ENCODE results near the gene LRRC1. TPM values are rescaled to one million over a fixed set of nuclear protein-coding genes. Genes with fewer than 3 reads are reported as not detected.
"Not testable (repeated sequence)": the region's sequence is repeated elsewhere in the genome, so short reads cannot be mapped to it uniquely, and the experiment has no call there.

LRRC1 gene
- polyA plus RNA-seq, 1 donor (not counting 4 experiments of a cell fraction or from before 2014, with no cell fraction given) = 19.7 TPM

GRCh38 chr6:53805725-53806124, 10.9 kb downstream of the LRRC1 start:
- dilution Hi-C loops (cut with MboI; ENCODE audit: extremely low pct_ligation_motif_present, low sequenced_read_pairs) = no loop called here
- FAIRE-seq = peak; percentile 36
- Histone ChIP-seq H3K9me3 (ENCODE audit: control insufficient read depth, low read depth, low read length) (no peaks in the 10 kb centered on the region), H3K79me2 (ENCODE audit: control insufficient read depth, insufficient read depth, low read length) (peaks cover 81% of the 10 kb centered on the region), H3K27me3 (ENCODE audit: control insufficient read depth, extremely low read depth, insufficient read depth, low read length) (no peaks in the 10 kb centered on the region), H3K36me3 (ENCODE audit: control insufficient read depth in 2 of 2, extremely low read depth in 1 of 2, insufficient read depth in 2 of 2, low read length in 2 of 2) (no peaks in the 10 kb centered on the region), H3K4me2 (ENCODE audit: control insufficient read depth, extremely low read depth, insufficient read depth, low read depth, low read length) (no peak overlapping the region), H3K27ac (ENCODE audit: control insufficient read depth, insufficient read depth, low read length) (no peak overlapping the region), H3K4me3 (ENCODE audit: control insufficient read depth in 2 of 3, extremely low read depth in 1 of 3, insufficient read depth in 2 of 3, low read depth in 1 of 3, low read length in 3 of 3) (no peak overlapping the region), H3K9ac (ENCODE audit: control insufficient read depth, extremely low read depth, insufficient read depth, low read length) (no peak overlapping the region), H2AFZ (ENCODE audit: control insufficient read depth, low read length) (no peak overlapping the region), H3K4me1 (ENCODE audit: control insufficient read depth, extremely low read depth, insufficient read depth, low read length) (peaks cover 31% of the 10 kb centered on the region), H3K9me1 (ENCODE audit: control insufficient read depth, extremely low read depth, insufficient read depth, low read length) (peaks cover 4% of the 10 kb centered on the region), H4K20me1 (ENCODE audit: control insufficient read depth, extremely low read depth, insufficient read depth, low read length) (no peaks in the 10 kb centered on the region)
- no peak for DNase-seq (ENCODE audit: low read depth, low spot score)
- TF ChIP-seq CTCF (optimal IDR thresholded peaks at IDR 0.05 in 1 of 3, IDR thresholded peaks at IDR 0.05 in 1 of 3, conservative IDR thresholded peaks at IDR 0.05 in 1 of 3; ENCODE audit: extremely low read depth in 1 of 3, insufficient read depth in 2 of 3, low read length in 3 of 3) (no peak), EZH2 (IDR thresholded peaks at IDR 0.05; ENCODE audit: low read length) (no peak)

GRCh38 chr6:53807606-53808005, 12.8 kb downstream of the LRRC1 start:
- H2AFZ ChIP-seq (ENCODE audit: control insufficient read depth, low read length); H3K9ac ChIP-seq (ENCODE audit: control insufficient read depth, extremely low read depth, insufficient read depth, low read length); H3K36me3 ChIP-seq (ENCODE audit: control insufficient read depth in 2 of 2, extremely low read depth in 1 of 2, insufficient read depth in 2 of 2, low read length in 2 of 2); dilution Hi-C loops (cut with MboI; ENCODE audit: extremely low pct_ligation_motif_present, low sequenced_read_pairs); FAIRE-seq; H3K4me3 ChIP-seq (ENCODE audit: control insufficient read depth in 2 of 3, extremely low read depth in 1 of 3, insufficient read depth in 2 of 3, low read depth in 1 of 3, low read length in 3 of 3); H3K4me2 ChIP-seq (ENCODE audit: control insufficient read depth, extremely low read depth, insufficient read depth, low read depth, low read length); H3K9me1 ChIP-seq (ENCODE audit: control insufficient read depth, extremely low read depth, insufficient read depth, low read length); H4K20me1 ChIP-seq (ENCODE audit: control insufficient read depth, extremely low read depth, insufficient read depth, low read length); H3K9me3 ChIP-seq (ENCODE audit: control insufficient read depth, low read depth, low read length); H3K27ac ChIP-seq (ENCODE audit: control insufficient read depth, insufficient read depth, low read length); H3K27me3 ChIP-seq (ENCODE audit: control insufficient read depth, extremely low read depth, insufficient read depth, low read length); DNase-seq (ENCODE audit: low read depth, low spot score): not testable (repeated sequence)
- Histone ChIP-seq H3K4me1 (ENCODE audit: control insufficient read depth, extremely low read depth, insufficient read depth, low read length) (peaks cover 43% of the 10 kb centered on the region), H3K79me2 (ENCODE audit: control insufficient read depth, insufficient read depth, low read length) (peaks cover 73% of the 10 kb centered on the region)

GRCh38 chr6:53808302-53808881, 13.6 kb downstream of the LRRC1 start:
- no peak overlapping the region for H3K27ac ChIP-seq (ENCODE audit: control insufficient read depth, insufficient read depth, low read length)
- H3K36me3 ChIP-seq (ENCODE audit: control insufficient read depth in 2 of 2, extremely low read depth in 1 of 2, insufficient read depth in 2 of 2, low read length in 2 of 2) = no peaks in the 10 kb centered on the region
- H3K9ac ChIP-seq (ENCODE audit: control insufficient read depth, extremely low read depth, insufficient read depth, low read length) = no peak overlapping the region
- no peak overlapping the region for H3K4me2 ChIP-seq (ENCODE audit: control insufficient read depth, extremely low read depth, insufficient read depth, low read depth, low read length)
- H3K9me1 ChIP-seq (ENCODE audit: control insufficient read depth, extremely low read depth, insufficient read depth, low read length) = peaks cover 4% of the 10 kb centered on the region
- dilution Hi-C loops (cut with MboI; ENCODE audit: extremely low pct_ligation_motif_present, low sequenced_read_pairs) = no loop called here
- H2AFZ ChIP-seq (ENCODE audit: control insufficient read depth, low read length) = no peak overlapping the region
- peaks cover 47% of the 10 kb centered on the region for H3K4me1 ChIP-seq (ENCODE audit: control insufficient read depth, extremely low read depth, insufficient read depth, low read length)
- no peaks in the 10 kb centered on the region for H4K20me1 ChIP-seq (ENCODE audit: control insufficient read depth, extremely low read depth, insufficient read depth, low read length)
- no peak for DNase-seq (ENCODE audit: low read depth, low spot score)
- H3K9me3 ChIP-seq (ENCODE audit: control insufficient read depth, low read depth, low read length) = no peaks in the 10 kb centered on the region
- no peak for FAIRE-seq
- TF ChIP-seq CTCF (optimal IDR thresholded peaks at IDR 0.05 in 1 of 3, IDR thresholded peaks at IDR 0.05 in 1 of 3, conservative IDR thresholded peaks at IDR 0.05 in 1 of 3; ENCODE audit: extremely low read depth in 1 of 3, insufficient read depth in 2 of 3, low read length in 3 of 3) (no peak), EZH2 (IDR thresholded peaks at IDR 0.05; ENCODE audit: low read length) (no peak)
- no peak overlapping the region for H3K4me3 ChIP-seq (ENCODE audit: control insufficient read depth in 2 of 3, extremely low read depth in 1 of 3, insufficient read depth in 2 of 3, low read depth in 1 of 3, low read length in 3 of 3)
- peaks cover 73% of the 10 kb centered on the region for H3K79me2 ChIP-seq (ENCODE audit: control insufficient read depth, insufficient read depth, low read length)
- no peaks in the 10 kb centered on the region for H3K27me3 ChIP-seq (ENCODE audit: control insufficient read depth, extremely low read depth, insufficient read depth, low read length)

All from keratinocyte (primary cell).